Fibroblast of lung (primary cell): ENCODE measurements around the gene CDK5RAP1. TPM values are rescaled to one million over a fixed set of nuclear protein-coding genes. Genes with fewer than 3 reads are reported as not detected.

Experiments
- DNase-seq, 2 donors: peaks; one replicate each; pipeline versions ENCODE4 v3.0.0 to v3.0.0-alpha.2; 2010; ENCODE audit warnings: low read depth in 2 of 2
- H2AFZ ChIP-seq: 2 replicates; pipeline ENCODE4 v1.5.1; 2012; ENCODE audit warnings: low read length, control low read depth, inconsistent platforms
- H3K27ac ChIP-seq: 2 replicates; pipeline ENCODE4 v1.5.1; 2011; ENCODE audit warnings: low read length, control low read depth; ENCODE audit not compliant: insufficient read depth
- H3K27me3 ChIP-seq: 2 replicates; pipeline ENCODE4 v1.5.1; 2011; ENCODE audit warnings: mild to moderate bottlenecking, low read length; ENCODE audit not compliant: control insufficient read depth, insufficient read depth
- H3K36me3 ChIP-seq: 2 replicates; pipeline ENCODE4 v1.5.1; 2011; ENCODE audit warnings: low read length; ENCODE audit not compliant: control insufficient read depth, insufficient read depth
- H3K4me1 ChIP-seq: 2 replicates; pipeline ENCODE4 v1.5.1; 2011; ENCODE audit warnings: low read length; ENCODE audit not compliant: control insufficient read depth, insufficient read depth; ENCODE audit errors: extremely low read depth
- H3K4me2 ChIP-seq: 2 replicates; pipeline ENCODE4 v1.5.1; 2011; ENCODE audit warnings: low read length, control low read depth; ENCODE audit not compliant: insufficient read depth; ENCODE audit errors: extremely low read depth
- H3K4me3 ChIP-seq, 4 experiments: fragments of 200-600 bp in 1 of 4; sonication (generic) in 1 of 4; replicated peaks in 1 of 4; 2 replicates each; pipeline ENCODE4 v1.5.1; 2011 to 2016; ENCODE audit warnings: low read length in 4 of 4, low read depth in 3 of 4, mild to moderate bottlenecking in 3 of 4, control low read depth in 2 of 4, inconsistent platforms in 1 of 4, mixed read lengths in 1 of 4; ENCODE audit not compliant: insufficient read depth in 1 of 4; ENCODE audit errors: control extremely low read depth in 1 of 4
- H3K79me2 ChIP-seq: 2 replicates; pipeline ENCODE4 v1.5.1; 2012; ENCODE audit warnings: mild to moderate bottlenecking, low read length, inconsistent platforms; ENCODE audit not compliant: control insufficient read depth, insufficient read depth
- H3K9ac ChIP-seq: 2 replicates; pipeline ENCODE4 v1.5.1; 2011; ENCODE audit warnings: mild to moderate bottlenecking, low read length, control low read depth; ENCODE audit not compliant: insufficient read depth
- H3K9me3 ChIP-seq: 2 replicates; pipeline ENCODE4 v1.5.1; 2012; ENCODE audit warnings: low read depth, low read length; ENCODE audit not compliant: control insufficient read depth, insufficient read depth
- H4K20me1 ChIP-seq: 2 replicates; pipeline ENCODE4 v1.5.1; 2011; ENCODE audit warnings: low read length; ENCODE audit not compliant: control insufficient read depth, insufficient read depth; ENCODE audit errors: extremely low read depth
- CTCF ChIP-seq, 2 donors: IDR thresholded peaks in 1 of 2; conservative IDR thresholded peaks in 1 of 2; 1 replicate in 1 of 2; 2 replicates in 1 of 2; pipeline ENCODE4 v1.5.1; 2011 to 2012; ENCODE audit warnings: low read length in 2 of 2, control low read depth in 1 of 2, inconsistent platforms in 1 of 2, low read depth in 1 of 2, mild to moderate bottlenecking in 1 of 2
- EZH2 ChIP-seq: IDR thresholded peaks from 2 replicates; pipeline ENCODE4 v1.5.1; 2012; ENCODE audit warnings: low read length, control low read depth, mild to moderate bottlenecking; ENCODE audit errors: missing control alignments
- polyA minus RNA-seq: library from RNA; depleted of rRNA, polyadenylated mRNA; stranded (reverse); fragments of >200 nt; gene quantifications from 2 replicates; pipeline ENCODE4 v1.2.3, GENCODE V29; 2011; ENCODE audit warnings: low replicate concordance
- polyA plus RNA-seq, 2 donors: library from polyadenylated mRNA; depleted of rRNA in 1 of 2; stranded (reverse) in 1 of 2; unstranded in 1 of 2; fragments of >200 nt; gene quantifications; 2 replicates each; pipeline ENCODE4 v1.2.1, GENCODE V29; 2011 to 2012; ENCODE audit warnings: missing spikeins in 1 of 2
- total RNA-seq: library from RNA; depleted of rRNA; stranded (reverse); fragments of >200 nt; gene quantifications from 2 replicates; pipeline ENCODE4 v1.2.1, GENCODE V29; 2014

Gene CDK5RAP1
- total RNA-seq (17.5 and 23.8 TPM in 2 replicates), polyA plus RNA-seq (22.4 and 29.1 TPM in 2 replicates), polyA minus RNA-seq (12.8 and 26.6 TPM in 2 replicates)
- 18.1 and 27.3 TPM in 2 replicates for polyA plus RNA-seq (2012)

GRCh38 chr20:33401184-33401920 lies at the start of gene CDK5RAP1:
Gene CDK5RAP1 (minus strand): TSS chr20:33401519. CDS start chr20:33397064, 4,455 bp downstream.
- Histone ChIP-seq H3K9ac (peak within 1 kb of the TSS; percentile 88), H2AFZ (peak within 1 kb of the TSS; percentile 93), H3K27ac (peak within 1 kb of the TSS; percentile 48), H3K4me3 (peak within 1 kb of the TSS; percentile 84 to 95 (median 89)), H3K9me3 (no peaks in the 10 kb centered on the region), H4K20me1 (no peaks in the 10 kb centered on the region), H3K27me3 (no peaks in the 10 kb centered on the region), H3K4me1 (peaks cover 6% of the 10 kb centered on the region), H3K4me2 (peak within 1 kb of the TSS; percentile 90), H3K36me3 (no peaks in the 10 kb centered on the region), H3K79me2 (peaks cover 28% of the 10 kb centered on the region)
- TF ChIP-seq EZH2 (no peak), CTCF (conservative IDR thresholded peaks at IDR 0.05 in 1 of 2, IDR thresholded peaks at IDR 0.05 in 1 of 2; ENCODE audit: low read depth in 1 of 2, low read length in 2 of 2) (no peak)
- peak; percentile 93 to 94 for DNase-seq

DNA sequence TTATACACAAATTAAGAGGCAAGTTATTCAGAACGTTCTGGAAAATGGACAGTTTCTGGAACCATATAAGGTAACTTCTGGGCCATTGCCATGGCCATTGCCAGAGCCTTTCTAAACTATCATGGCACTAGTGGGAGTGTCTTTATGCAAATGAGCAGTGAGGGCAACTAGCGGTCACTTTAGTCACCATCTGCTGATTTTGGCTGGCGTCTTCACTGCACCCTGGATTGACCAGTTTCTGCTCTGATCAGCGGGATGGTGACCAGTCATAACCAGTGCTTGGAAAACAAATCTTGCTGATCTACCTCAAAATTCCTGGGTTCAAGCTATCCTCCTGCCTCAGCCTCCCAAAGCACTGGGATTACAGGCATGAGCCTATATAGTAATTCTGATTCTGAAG lies 49.5 kb upstream of the CDK5RAP1 start:
- no peak overlapping the region for H2AFZ ChIP-seq

More for the DNA sequence above, 49.5 kb upstream of the CDK5RAP1 start:
- H3K4me3 ChIP-seq: no peak overlapping the region
- H3K79me2 ChIP-seq: no peaks in the 10 kb centered on the region
- no peak overlapping the region for H3K4me2 ChIP-seq
- H4K20me1 ChIP-seq: no peaks in the 10 kb centered on the region
- no peaks in the 10 kb centered on the region for H3K27me3 ChIP-seq
- no peaks in the 10 kb centered on the region for H3K9me3 ChIP-seq
- peak; percentile 61 to 73 for DNase-seq
- no peaks in the 10 kb centered on the region for H3K4me1 ChIP-seq
- H3K9ac ChIP-seq: no peak overlapping the region
- no peak overlapping the region for H3K27ac ChIP-seq
- TF ChIP-seq EZH2 (no peak), CTCF (conservative IDR thresholded peaks at IDR 0.05 in 1 of 2, IDR thresholded peaks at IDR 0.05 in 1 of 2; ENCODE audit: low read depth in 1 of 2, low read length in 2 of 2) (no peak)
- no peaks in the 10 kb centered on the region for H3K36me3 ChIP-seq
